Omental fat pad (tissue), 4 donors: ENCODE data around the gene PHLDA3. TPM values are rescaled to one million over a fixed set of nuclear protein-coding genes. Genes with fewer than 3 reads are reported as not detected.
"Not testable (repeated sequence)": the region's sequence is repeated elsewhere in the genome, so short reads cannot be mapped to it uniquely, and the experiment has no call there.

Source experiments
- ATAC-seq: fragments of 150-250 bp; one replicate; pipeline ENCODE4 v1.9.1; 2016; ENCODE audit warnings: mild to moderate bottlenecking, moderate library complexity; ENCODE audit not compliant: low FRiP score
- DNase-seq: peaks from one replicate; pipeline ENCODE4 v3.0.0-alpha.2; 2019; ENCODE audit warnings: low spot score
- total RNA-seq, 4 donors: library from RNA; depleted of rRNA; stranded (reverse); fragments of >200 nt; gene quantifications; one replicate each; pipeline ENCODE4 v1.1.0, GENCODE V29; 2016
- TF ChIP-seq, protein P1 (sequence below), 3 donors: fragments of 450-650 bp; IDR thresholded peaks; one replicate each; pipeline ENCODE4 v1.5.1; 2016 to 2017; ENCODE audit warnings: antibody characterized with exemption in 3 of 3, mild to moderate bottlenecking in 3 of 3, moderate library complexity in 2 of 3

Gene PHLDA3
- total RNA-seq, 4 donors from 2014 or later: 95.2 to 392 (median 148) TPM

DNA sequence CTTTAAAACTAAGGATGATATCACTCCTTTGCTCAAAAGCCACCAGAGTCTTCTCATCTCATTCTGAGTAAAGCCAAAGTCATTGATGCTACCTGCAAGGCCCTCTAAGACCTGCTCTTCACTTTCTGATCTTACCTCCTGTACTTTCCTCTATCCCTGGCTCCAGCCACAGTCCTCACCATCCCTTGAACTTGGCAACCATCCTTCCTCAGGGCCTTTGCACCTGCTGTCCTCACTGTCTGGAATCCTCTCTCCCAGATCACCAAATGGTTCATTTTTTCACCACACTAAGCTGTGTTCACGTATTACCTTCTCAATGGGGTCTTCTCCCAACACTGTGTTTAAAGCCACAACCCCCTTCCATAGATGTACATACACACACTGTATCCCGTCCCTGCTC is 4.3 kb upstream of the PHLDA3 start:
- no peak for DNase-seq
- ATAC-seq: no peak
- TF ChIP-seq, protein P1, sequence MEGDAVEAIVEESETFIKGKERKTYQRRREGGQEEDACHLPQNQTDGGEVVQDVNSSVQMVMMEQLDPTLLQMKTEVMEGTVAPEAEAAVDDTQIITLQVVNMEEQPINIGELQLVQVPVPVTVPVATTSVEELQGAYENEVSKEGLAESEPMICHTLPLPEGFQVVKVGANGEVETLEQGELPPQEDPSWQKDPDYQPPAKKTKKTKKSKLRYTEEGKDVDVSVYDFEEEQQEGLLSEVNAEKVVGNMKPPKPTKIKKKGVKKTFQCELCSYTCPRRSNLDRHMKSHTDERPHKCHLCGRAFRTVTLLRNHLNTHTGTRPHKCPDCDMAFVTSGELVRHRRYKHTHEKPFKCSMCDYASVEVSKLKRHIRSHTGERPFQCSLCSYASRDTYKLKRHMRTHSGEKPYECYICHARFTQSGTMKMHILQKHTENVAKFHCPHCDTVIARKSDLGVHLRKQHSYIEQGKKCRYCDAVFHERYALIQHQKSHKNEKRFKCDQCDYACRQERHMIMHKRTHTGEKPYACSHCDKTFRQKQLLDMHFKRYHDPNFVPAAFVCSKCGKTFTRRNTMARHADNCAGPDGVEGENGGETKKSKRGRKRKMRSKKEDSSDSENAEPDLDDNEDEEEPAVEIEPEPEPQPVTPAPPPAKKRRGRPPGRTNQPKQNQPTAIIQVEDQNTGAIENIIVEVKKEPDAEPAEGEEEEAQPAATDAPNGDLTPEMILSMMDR (IDR thresholded peaks at IDR 0.05): no peak

DNA sequence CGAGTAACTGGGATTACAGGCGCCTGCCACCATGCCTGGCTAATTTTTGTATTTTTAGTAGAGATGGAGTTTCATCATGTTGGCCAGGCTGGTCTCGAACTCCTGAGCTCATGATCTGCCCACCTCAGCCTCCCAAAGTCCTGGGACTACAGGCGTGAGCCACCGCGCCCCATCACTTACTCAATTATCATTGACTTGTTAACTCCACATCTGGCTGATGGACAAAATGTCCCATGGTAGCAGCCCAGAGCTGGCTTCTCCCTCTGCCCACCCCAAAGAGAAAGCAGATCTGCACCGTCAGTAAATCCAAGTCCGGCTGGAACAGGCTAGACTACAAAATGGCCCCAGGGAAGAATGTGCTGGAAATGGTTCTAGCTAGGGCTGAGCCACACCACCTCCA is 3.3 kb upstream of the PHLDA3 start:
- ATAC-seq, DNase-seq: not testable (repeated sequence)

DNA sequence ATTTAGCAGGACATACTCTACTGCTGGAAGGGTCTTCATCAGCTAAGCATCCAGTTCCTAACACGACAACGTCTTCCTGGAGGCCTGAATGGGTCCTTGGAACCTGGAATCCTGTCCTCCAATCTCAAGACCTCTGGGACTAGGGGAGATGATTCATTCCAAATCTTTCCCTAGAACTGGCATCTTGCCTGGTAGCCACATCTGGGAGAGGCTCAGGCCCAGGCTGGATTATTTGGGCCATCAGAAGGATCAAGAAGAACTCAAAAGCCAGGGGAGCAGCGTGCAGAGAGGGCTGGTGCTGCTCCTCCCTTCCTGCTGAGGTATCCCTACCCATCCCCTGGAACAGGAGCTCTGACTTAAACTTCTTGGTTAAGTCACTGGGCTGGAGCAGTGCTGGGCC is 2.8 kb upstream of the PHLDA3 start:
- TF ChIP-seq, protein P1 (IDR thresholded peaks at IDR 0.05): no peak
- ATAC-seq (no peak), DNase-seq (no peak)

DNA sequence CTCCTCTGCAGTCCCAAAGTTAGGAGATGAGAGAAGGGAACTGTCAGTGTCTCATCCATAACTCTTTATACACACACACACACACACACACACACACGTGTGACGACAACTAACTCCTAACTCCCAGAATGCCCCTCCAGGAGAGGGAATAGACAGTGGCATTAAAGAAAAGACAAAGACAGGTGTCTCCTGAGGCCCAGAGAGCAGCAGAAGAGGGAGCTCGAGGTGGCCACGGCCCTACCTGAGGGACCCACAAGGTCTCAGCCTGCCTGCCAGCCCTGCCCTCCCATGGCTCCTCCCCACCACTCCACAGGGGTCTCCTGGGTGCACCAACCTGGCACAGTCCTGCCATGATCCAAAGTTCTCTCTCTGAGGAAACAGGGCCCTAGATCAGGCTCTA is 1.6 kb upstream of the PHLDA3 start:
- DNase-seq (no peak), ATAC-seq (no peak)
- TF ChIP-seq, protein P1 (IDR thresholded peaks at IDR 0.05): no peak

DNA sequence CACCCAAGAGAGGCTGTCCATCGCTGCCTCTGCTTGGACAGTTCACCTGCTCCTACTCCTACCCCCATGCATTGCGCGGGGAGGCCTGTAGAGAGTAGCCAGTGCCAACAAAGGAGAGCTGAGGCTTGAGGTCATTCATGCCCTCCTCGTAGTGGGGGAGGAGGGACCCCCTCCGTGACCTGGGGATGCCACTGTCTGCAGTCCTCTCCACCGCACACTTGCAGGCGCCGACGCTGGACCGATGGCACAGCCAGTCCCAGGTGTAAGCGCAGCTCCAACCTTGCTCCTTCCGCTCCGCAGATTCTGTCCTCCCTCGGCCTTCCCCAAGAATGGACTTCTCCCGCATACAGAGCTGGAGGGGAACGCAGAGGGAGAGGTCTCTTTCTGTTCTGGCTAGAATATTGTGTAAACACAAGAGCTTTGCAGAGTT is 672 bp upstream of the PHLDA3 start:
- no peak for DNase-seq
- TF ChIP-seq, protein P1 (IDR thresholded peaks at IDR 0.05): no peak
- ATAC-seq: peak; percentile 17

DNA sequence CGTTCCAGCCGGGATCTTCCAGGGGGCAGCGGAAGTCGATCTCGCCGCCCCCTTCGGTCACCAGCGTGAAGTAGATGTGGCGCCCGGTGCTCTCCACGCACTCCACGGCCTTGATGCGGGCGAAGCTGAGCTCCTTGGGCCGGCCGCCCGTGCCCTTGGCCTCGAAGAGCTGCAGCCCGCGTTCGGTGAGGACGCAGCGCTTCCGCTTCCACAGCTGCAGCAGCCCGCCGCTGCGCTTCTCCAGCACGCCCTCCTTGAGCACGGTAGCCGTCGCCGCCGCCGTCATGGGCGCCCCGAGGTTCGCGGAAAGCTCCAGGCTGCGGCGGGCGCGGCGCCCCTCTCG is 516 bp downstream of the PHLDA3 start:
- TF ChIP-seq, protein P1 (IDR thresholded peaks at IDR 0.05): no peak
- ATAC-seq (no peak), DNase-seq (no peak)

DNA sequence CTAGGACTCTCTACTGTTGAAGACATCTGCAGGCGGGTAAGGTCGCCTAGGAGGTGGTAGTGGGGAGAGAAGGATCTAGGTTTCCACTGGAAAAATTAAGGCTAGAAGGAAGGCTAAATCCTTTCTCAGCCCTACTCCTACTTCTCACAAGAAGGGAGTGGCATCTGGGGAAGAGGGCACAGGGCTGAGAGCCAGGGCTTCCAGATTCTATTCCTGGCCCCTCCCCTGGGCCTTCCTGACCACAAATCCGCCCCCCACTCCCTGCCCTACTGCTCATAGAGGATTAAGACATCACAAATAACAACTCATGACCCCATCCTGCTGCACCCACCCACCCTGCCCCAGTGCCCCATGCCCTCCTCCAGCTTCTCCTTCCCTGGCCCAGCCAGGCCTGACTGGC is 2.5 kb downstream of the PHLDA3 start:
- no peak for DNase-seq
- TF ChIP-seq, protein P1 (IDR thresholded peaks at IDR 0.05): no peak
- ATAC-seq: no peak

DNA sequence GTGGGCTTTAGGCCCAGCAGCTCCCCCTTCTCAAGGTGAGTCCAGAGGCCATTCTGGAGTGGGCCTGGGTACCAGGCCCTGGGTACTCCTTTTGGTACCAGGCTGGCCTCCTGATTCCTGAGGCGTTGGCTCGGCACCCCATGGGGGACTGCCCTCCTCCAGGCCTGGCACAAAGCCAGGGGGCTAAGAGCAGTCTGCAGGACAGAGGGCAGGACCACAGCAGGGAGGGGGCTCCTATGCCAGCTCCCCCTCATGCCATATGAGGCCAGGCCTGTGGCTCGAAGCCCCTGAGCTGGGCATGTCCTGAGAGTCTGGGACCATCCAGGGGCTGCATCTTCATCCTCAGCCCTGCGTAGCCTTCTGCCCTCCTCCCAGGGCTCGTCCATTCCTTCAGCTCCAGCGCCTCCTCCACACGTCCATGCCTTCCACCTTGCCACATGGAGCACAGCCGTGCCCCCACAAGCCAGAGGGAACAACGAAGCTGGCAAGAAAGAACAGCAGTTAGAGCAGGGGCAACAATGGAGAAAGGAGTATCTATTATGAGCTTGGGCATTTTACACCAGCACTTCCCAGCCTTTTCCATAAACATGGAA is 3.2 kb downstream of the PHLDA3 start:
- ATAC-seq (no peak), DNase-seq (no peak)
- TF ChIP-seq, protein P1 (IDR thresholded peaks at IDR 0.05): no peak
